Panc1 (cell line): ENCODE data around the gene PCDHB9.
"Not testable (repeated sequence)": the region's sequence is repeated elsewhere in the genome, so short reads cannot be mapped to it uniquely, and the experiment has no call there.

Experiments
- POLR2AphosphoS5 ChIP-seq: IDR thresholded peaks from 2 replicates; pipeline ENCODE4 v1.6.1; 2012; ENCODE audit warnings: mild to moderate bottlenecking, low read depth, low read length, moderate library complexity
- TCF7L2 ChIP-seq: IDR thresholded peaks from 2 replicates; pipeline ENCODE4 v1.6.1; 2011; ENCODE audit warnings: mild to moderate bottlenecking, low read depth, low read length, inconsistent platforms
- TF ChIP-seq, protein P1 (sequence below): fragments of 450-650 bp; IDR thresholded peaks from 2 replicates; pipeline ENCODE4 v1.5.1; 2017; ENCODE audit warnings: mild to moderate bottlenecking

DNA sequence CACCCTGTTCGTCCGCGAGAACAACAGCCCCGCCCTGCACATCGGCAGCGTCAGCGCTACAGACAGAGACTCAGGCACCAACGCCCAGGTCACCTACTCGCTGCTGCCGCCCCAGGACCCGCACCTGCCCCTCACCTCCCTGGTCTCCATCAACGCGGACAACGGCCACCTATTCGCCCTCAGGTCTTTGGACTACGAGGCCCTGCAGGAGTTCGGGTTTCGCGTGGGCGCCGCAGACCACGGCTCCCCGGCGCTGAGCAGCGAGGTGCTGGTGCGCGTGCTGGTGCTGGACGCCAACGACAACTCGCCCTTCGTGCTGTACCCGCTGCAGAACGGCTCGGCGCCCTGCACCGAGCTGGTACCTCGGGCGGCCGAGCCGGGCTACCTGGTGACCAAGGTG lies 49.0 kb downstream of the PCDHB9 start:
- TF ChIP-seq, protein P1, sequence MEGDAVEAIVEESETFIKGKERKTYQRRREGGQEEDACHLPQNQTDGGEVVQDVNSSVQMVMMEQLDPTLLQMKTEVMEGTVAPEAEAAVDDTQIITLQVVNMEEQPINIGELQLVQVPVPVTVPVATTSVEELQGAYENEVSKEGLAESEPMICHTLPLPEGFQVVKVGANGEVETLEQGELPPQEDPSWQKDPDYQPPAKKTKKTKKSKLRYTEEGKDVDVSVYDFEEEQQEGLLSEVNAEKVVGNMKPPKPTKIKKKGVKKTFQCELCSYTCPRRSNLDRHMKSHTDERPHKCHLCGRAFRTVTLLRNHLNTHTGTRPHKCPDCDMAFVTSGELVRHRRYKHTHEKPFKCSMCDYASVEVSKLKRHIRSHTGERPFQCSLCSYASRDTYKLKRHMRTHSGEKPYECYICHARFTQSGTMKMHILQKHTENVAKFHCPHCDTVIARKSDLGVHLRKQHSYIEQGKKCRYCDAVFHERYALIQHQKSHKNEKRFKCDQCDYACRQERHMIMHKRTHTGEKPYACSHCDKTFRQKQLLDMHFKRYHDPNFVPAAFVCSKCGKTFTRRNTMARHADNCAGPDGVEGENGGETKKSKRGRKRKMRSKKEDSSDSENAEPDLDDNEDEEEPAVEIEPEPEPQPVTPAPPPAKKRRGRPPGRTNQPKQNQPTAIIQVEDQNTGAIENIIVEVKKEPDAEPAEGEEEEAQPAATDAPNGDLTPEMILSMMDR, result not testable (repeated sequence)
- TF ChIP-seq TCF7L2, POLR2AphosphoS5: not testable (repeated sequence)
